ENCODE results near the gene COL5A3. TPM values are rescaled to one million over a fixed set of nuclear protein-coding genes. Genes with fewer than 3 reads are reported as not detected.
A peak's percentile ranks its signal among the peaks of the same experiment; 100 is the strongest.

Gene COL5A3
- total RNA-seq (10 to 100 TPM in 1 of 4 donors, 1 to 10 TPM in 3; 3.7 to 10.6 (median 8.0) TPM), polyA plus RNA-seq (1 to 10 TPM; 4.6 to 8.9 (median 8.5) TPM)
- long read RNA-seq, donor 1, partial matches to known transcripts: 3 of 5 reads
- long read RNA-seq, donor 1, other reads (novel, unspliced or antisense): 2 of 5 reads
- long read RNA-seq, donor 2, full-length matches to known transcripts: 1 of 14 reads
- long read RNA-seq, donor 2, partial matches to known transcripts: 11 of 14 reads
- long read RNA-seq, donor 2, other reads (novel, unspliced or antisense): 2 of 14 reads

- no peaks in the 10 kb centered on the region for H3K36me3 ChIP-seq (ENCODE audit: insufficient read depth in 1 of 2, low read depth in 1 of 2)
- H3K4me1 ChIP-seq: no peaks in the 10 kb centered on the region
- DNase-seq (peak; percentile 71 to 88), ATAC-seq (peak; percentile 26 to 54 (median 52))
- 0 to 1% (median 0%) methylated on average over 27 to 38 of the region's 38 CpGs for WGBS, 3 donors
- peaks cover 0 to 49% (median 19%) of the 10 kb centered on the region in 3 donors for H3K27me3 ChIP-seq (ENCODE audit: insufficient read depth in 3 of 3, low read length in 2 of 3)
- no peak for TF ChIP-seq CTCF (IDR thresholded peaks at IDR 0.05)
- no peaks in the 10 kb centered on the region for H3K9me3 ChIP-seq
- H3K4me3 ChIP-seq: peak within 1 kb of the TSS; percentile 57
- H3K27ac ChIP-seq: no peak within 1 kb of the TSS
- intact Hi-C loops (cut with DNase I): no loop called here
These were observed at the start of gene COL5A3 for GRCh38 chr19:10010247-10010691. COL5A3 (minus strand) TSS chr19:10010504; CDS start chr19:10010385, 119 bp downstream.

DNA sequence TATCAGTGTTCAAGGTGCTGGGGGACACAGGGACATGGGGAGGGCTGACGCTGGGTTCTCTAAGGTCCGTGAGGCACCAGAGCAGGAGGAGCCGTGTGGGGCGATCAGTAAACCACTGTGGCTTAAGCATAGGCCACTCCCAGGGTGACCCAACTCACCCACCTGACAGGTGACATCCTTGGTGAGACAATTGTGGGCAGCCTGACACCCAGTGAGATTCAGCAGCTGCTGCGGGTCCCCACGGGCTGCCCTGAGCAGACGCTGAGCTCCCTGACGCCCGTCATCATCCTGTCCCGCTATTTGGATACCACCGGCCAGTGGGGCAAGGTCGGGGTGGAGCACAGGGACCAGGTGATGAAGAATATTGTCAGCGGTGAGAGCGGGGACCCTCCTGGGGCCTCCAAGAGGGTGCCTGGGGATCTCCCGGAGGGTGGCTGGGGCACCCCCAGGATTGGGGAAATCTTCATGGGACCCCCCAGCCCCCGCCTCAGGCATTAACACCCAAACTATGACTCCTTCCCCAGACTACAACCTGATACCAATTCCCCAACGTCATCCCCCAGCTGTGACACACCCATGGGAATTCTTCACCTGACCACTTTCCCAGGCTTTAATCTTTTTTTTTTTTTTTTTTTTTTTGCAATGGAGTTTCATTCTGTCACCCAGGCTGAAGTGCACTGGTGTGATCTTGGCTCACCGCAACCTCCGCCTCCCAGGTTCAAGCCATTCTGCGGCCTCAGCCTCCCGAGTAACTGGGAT, 42.5 kb upstream of the COL5A3 start:
- intact Hi-C loops (cut with DNase I): no loop called here
- Histone ChIP-seq H3K27me3 (ENCODE audit: insufficient read depth in 3 of 3, low read length in 2 of 3) (no peaks in the 10 kb centered on the region), H3K9me3 (no peaks in the 10 kb centered on the region), H3K4me3 (no peak overlapping the region), H3K4me1 (no peaks in the 10 kb centered on the region), H3K36me3 (ENCODE audit: insufficient read depth in 1 of 2, low read depth in 1 of 2) (no peaks in the 10 kb centered on the region), H3K27ac (no peak overlapping the region)
- TF ChIP-seq CTCF (IDR thresholded peaks at IDR 0.05): no peak
- 66 to 78% (median 70%) methylated on average over 21 of the region's 21 CpGs for WGBS, 3 donors
- no peak for ATAC-seq
- DNase-seq: no peak

DNA sequence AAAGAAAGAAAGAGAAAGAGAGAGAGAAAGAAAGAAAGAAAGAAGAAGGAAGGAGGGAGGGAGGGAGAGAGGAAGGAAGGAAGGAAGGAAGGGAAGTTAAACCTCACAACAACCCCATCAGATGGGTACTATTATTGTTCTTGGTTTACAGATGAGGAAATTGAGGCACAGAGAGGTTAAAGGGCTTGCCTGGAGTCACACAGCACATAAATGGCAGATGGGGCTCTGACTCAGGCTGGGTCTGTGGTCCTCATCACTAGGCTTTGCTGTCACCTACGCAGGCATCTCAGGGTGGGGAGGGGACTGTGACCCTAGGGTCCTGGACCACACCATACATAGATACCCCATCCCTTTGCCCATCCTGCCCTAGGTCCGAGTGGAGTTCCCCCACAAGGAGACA, 39.3 kb upstream of the COL5A3 start:
- 57 to 86% (median 72%) methylated on average over 2 of the region's 2 CpGs for WGBS, 3 donors
- Histone ChIP-seq H3K4me3 (no peak overlapping the region), H3K27ac (no peak overlapping the region), H3K4me1 (no peaks in the 10 kb centered on the region), H3K27me3 (ENCODE audit: insufficient read depth in 3 of 3, low read length in 2 of 3) (no peaks in the 10 kb centered on the region), H3K36me3 (ENCODE audit: insufficient read depth in 1 of 2, low read depth in 1 of 2) (no peaks in the 10 kb centered on the region), H3K9me3 (peaks cover 8% of the 10 kb centered on the region)
- TF ChIP-seq CTCF (IDR thresholded peaks at IDR 0.05): no peak
- DNase-seq: no peak
- intact Hi-C loops (cut with DNase I): no loop called here
- no peak for ATAC-seq

DNA sequence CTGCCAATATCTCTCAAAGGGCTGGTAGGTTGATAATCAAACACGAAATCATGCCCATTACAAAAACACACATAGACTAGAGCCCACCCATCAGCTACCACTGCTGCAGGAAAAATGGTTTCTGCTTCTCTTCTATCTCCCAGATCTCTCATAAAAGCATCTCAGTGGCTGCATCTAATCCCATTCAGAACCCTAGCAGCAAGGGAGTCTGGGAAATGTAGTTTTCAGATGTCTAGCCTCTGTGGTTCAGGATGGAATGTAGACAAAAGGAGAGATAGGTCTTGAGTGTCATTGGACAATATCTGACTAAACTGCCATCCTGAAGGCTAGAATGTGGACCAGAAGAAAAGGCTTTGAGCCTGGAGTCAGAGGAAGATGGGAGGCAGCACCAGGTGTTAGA, 35.1 kb upstream of the COL5A3 start:
- WGBS, 3 donors: 27 to 59% (median 50%) methylated on average over 1 of the region's 1 CpG
- Histone ChIP-seq H3K9me3 (peaks cover 36% of the 10 kb centered on the region), H3K27ac (no peak overlapping the region), H3K4me1 (no peaks in the 10 kb centered on the region), H3K4me3 (no peak overlapping the region), H3K36me3 (ENCODE audit: insufficient read depth in 1 of 2, low read depth in 1 of 2) (no peaks in the 10 kb centered on the region), H3K27me3 (ENCODE audit: insufficient read depth in 3 of 3, low read length in 2 of 3) (no peaks in the 10 kb centered on the region)
- DNase-seq (no peak), ATAC-seq (no peak)
- intact Hi-C loops (cut with DNase I): no loop called here
- no peak for TF ChIP-seq CTCF (IDR thresholded peaks at IDR 0.05)

Measured in psoas muscle (tissue), 8 donors.